ENCODE results near the gene COQ5. TPM values are rescaled to one million over a fixed set of nuclear protein-coding genes. Genes with fewer than 3 reads are reported as not detected.
A peak's percentile ranks its signal among the peaks of the same experiment; 100 is the strongest.

Gene COQ5
- total RNA-seq, 2 donors from 2014 or later, result 17.2 to 21.8 TPM

DNA sequence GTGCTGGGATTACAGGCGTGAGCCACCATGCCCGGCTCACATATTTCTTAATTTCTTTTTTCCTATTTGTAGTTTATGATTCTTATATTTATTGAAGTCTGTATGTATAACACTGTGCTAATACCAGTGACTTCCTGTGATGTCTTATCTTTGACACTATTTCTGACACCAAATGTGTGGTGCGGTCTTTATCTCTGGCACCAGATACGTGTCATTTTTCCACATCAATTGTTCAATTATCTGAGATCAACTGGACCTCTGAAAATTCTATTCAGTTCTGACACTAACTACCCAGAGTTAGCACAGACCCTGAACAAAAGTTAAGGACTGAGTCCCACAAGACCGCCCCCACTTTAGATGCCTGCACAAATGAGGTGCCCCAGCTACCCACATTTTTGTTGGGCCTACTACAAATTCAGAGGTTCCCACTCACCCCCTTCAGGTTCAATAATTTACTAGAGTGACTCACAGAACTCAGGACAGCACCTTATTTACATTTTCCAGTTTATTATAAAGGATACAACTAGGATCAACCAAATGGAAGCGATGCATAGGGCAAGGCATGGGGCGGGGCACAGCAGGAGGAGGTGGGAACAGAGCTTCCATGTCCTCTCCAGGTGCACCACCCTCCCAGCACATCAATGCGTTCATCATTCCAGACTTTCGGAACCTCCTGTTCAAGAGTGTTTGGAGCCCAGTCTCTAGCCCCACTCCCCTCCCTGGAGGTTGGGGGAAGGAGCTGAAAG, 47.8 kb downstream of the COQ5 start:
- no peak overlapping the region for H3K27ac Mint-ChIP-seq
- H3K4me3 Mint-ChIP-seq, result no peak overlapping the region
- no peak for ATAC-seq (replicated peaks)
- no peaks in the 10 kb centered on the region for H3K4me1 Mint-ChIP-seq
- H3K27me3 Mint-ChIP-seq, result no peaks in the 10 kb centered on the region
- no peaks in the 10 kb centered on the region for H3K36me3 Mint-ChIP-seq (ENCODE audit: low read depth)
- no peaks in the 10 kb centered on the region for H3K9me3 Mint-ChIP-seq

DNA sequence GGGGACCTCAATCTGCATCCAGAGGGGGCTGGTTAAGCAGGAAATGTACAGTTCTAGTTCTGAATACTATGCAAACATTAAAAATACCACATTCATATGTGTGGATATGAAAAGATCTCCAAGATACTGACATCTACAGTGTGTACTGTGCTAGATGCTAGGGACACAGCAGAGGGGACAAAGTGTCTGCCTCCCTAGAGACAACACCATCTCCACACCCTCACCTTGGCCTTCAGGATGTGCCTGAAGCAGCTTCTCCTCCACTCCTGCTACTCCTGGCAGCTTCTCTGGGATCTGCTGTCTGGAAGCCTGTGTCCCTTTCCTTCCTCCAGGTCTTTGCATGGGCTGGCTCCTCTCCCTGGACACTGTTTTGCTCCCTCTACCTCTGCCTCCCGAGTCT, 48.7 kb downstream of the COQ5 start:
- Mint-ChIP-seq H3K27ac (peak overlapping the region; percentile 9), H3K27me3 (no peaks in the 10 kb centered on the region)

DNA sequence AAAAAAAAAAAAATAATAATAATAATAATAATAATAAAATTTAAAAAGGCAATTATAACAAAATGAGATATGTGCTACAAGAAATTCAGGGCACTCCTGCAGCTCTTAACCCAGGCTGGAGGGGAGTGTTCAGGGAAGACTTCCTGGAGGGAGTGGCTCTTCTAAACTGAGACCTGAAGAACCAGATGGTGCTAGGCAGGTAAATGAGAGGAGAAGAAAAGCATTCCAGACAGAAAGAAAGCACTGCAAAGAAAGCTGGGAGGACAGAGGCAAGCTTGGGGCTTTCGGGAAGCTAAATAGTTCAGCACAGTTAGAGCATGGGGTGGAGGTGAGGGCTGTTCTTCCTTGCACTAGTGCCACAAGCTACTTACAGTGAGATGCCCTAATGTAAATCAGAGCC, 49.5 kb downstream of the COQ5 start:
- Mint-ChIP-seq H3K36me3 (ENCODE audit: low read depth) (no peaks in the 10 kb centered on the region), H3K9me3 (no peaks in the 10 kb centered on the region), H3K4me1 (no peaks in the 10 kb centered on the region), H3K27ac (peak overlapping the region; percentile 9), H3K4me3 (no peak overlapping the region), H3K27me3 (no peaks in the 10 kb centered on the region)
- ATAC-seq (replicated peaks), result no peak

More for the DNA sequence above, 48.7 kb downstream of the COQ5 start:
- Mint-ChIP-seq H3K36me3 (ENCODE audit: low read depth) (no peaks in the 10 kb centered on the region), H3K9me3 (no peaks in the 10 kb centered on the region), H3K4me3 (no peak overlapping the region), H3K4me1 (no peaks in the 10 kb centered on the region)
- no peak for ATAC-seq (replicated peaks)

DNA sequence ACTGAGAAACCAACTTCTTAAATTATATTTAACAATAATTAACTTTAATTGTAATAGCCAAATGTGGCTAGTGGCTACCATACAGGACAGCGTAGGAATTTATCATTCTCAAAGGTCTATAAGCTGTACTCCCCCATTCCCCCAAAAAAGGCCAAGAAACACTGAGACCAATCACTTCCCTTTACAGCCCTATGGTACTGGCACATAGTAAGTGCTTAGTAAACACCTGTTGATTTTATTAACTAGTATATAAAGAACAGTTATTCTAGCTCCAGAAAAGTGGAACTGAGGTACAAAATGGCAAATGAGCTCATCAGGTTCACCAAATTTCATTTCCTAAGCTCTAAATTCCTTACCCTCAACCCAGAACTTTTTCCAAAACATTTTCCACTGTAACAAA, 53.3 kb downstream of the COQ5 start:
- Mint-ChIP-seq H3K4me3 (no peak overlapping the region), H3K4me1 (peaks cover 8% of the 10 kb centered on the region), H3K9me3 (no peaks in the 10 kb centered on the region), H3K27ac (no peak overlapping the region), H3K36me3 (ENCODE audit: low read depth) (no peaks in the 10 kb centered on the region), H3K27me3 (no peaks in the 10 kb centered on the region)
- no peak for ATAC-seq (replicated peaks)

DNA sequence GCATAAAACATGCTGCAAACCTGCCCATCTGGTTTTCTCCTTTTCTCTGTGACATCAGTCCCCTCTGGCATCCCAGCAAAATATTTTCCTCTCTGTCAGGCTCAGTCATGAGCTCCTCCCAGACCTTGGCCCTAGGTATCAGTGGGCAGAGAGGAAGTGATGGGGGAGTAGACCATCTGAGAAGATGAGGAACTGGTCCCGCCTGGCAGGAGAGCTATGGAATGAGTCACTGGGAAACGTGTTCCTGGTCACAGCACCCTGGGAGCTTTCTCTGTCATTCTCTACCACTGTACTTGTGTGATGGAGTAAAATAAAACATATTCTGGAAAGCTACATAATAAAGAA, 54.4 kb downstream of the COQ5 start:
- Mint-ChIP-seq H3K36me3 (ENCODE audit: low read depth) (no peaks in the 10 kb centered on the region), H3K27ac (peak overlapping the region; percentile 13), H3K27me3 (no peaks in the 10 kb centered on the region), H3K4me1 (peaks cover 8% of the 10 kb centered on the region), H3K4me3 (peak overlapping the region; percentile 47), H3K9me3 (no peaks in the 10 kb centered on the region)
- peak; percentile 48 for ATAC-seq (replicated peaks)

DNA sequence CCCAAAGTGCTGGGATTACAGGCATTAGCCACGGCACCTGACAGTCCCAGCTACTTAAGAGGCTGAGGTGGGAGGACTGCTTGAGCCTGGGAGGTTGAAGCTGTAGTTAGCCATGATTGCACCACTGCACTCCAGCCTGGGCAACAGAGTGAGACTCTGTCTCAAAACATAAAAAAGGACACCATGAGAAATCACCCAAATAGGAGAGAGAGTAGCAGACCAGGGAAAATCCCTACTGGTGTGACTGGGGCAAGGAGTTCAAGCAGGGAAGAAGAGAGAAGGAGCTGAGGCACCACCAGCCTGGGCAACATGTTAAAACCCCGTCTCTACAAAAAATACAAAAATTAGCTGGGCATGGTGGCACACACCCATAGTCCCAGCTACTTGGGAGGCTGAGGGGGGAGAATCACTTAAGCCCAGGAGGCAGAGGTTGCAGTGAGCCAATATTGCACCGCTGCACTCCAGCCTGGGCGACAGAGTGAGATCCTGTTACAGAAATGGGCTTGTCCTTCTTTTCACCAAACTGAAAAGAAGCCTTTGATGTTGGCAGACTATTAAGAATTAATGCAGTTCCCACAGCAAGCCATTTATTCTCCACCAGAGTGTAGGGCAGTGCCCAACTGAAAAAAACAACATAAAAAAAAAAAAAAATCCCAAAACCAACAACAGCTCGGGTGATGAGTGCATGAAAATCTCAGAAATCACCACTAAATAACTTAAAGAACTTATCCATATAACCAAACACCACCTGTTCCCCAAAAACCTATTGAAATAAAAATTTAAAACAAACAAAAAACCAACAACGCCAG, 54.9 kb downstream of the COQ5 start:
- Mint-ChIP-seq H3K36me3 (ENCODE audit: low read depth) (no peaks in the 10 kb centered on the region), H3K4me3 (peak overlapping the region; percentile 47)

DNA sequence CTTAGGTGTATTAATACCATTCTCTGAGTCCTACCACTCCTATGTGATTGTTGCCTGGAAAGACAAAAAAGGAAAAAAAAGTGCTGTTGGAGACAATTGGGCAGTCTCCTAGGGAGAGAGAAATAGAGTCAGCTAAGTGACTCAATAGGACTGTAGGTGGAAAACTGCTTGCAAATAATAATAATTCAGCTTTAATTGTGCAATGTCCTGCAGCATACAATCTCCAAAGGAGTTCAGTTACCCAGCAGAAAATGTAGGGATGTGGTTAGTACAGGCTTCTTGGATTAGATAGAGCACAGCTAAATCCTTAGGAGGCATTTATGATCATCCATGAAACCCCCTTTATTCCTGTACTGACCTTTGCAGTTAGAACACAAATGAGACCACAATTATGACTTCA, 56.4 kb downstream of the COQ5 start:
- H3K27ac Mint-ChIP-seq, result no peak overlapping the region
- no peaks in the 10 kb centered on the region for H3K9me3 Mint-ChIP-seq
- H3K36me3 Mint-ChIP-seq (ENCODE audit: low read depth), result peaks cover 11% of the 10 kb centered on the region
- H3K4me3 Mint-ChIP-seq, result peak overlapping the region; percentile 8
- no peak for ATAC-seq (replicated peaks)
- no peaks in the 10 kb centered on the region for H3K27me3 Mint-ChIP-seq
- H3K4me1 Mint-ChIP-seq, result peaks cover 11% of the 10 kb centered on the region

More for the DNA sequence above, 54.9 kb downstream of the COQ5 start:
- H3K9me3 Mint-ChIP-seq, result no peaks in the 10 kb centered on the region
- no peaks in the 10 kb centered on the region for H3K27me3 Mint-ChIP-seq
- H3K27ac Mint-ChIP-seq, result peak overlapping the region; percentile 13
- peaks cover 8% of the 10 kb centered on the region for H3K4me1 Mint-ChIP-seq
- no peak for ATAC-seq (replicated peaks)

DNA sequence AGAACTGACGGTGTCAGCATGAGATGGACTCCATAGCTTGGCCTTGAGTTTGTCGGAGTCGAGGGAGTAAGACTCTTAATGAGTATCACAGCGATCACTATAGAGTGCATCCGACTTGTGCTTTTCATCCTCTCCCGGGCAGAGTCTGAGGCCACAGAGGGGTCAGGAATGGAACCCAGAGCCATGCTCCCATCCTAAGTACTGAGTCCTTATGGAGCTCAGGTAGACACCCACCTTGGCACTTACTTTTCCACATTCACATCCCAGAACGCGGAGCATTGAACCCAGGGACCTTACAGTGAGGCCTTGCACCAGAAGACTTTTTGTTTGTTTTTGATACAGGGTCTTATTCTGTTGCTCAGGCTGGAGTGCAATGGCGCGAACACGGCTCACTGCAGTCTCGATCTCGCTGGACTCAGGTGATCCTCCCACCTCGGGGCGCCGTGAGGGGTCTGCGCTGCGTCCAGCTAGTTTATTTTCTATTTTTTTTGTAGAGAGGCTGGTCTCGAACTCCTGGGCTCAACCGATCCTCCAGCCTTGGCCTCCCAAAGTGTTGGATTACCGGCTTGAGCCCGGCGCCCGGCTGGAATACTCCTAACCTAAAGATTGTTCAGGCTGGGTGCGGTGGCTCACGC, 58.7 kb downstream of the COQ5 start:
- ATAC-seq (replicated peaks), result peak; percentile 34
- Mint-ChIP-seq H3K27ac (peak overlapping the region; percentile 66), H3K36me3 (ENCODE audit: low read depth) (peaks cover 34% of the 10 kb centered on the region), H3K27me3 (no peaks in the 10 kb centered on the region), H3K4me1 (peaks cover 14% of the 10 kb centered on the region), H3K9me3 (no peaks in the 10 kb centered on the region), H3K4me3 (peak overlapping the region; percentile 93)

DNA sequence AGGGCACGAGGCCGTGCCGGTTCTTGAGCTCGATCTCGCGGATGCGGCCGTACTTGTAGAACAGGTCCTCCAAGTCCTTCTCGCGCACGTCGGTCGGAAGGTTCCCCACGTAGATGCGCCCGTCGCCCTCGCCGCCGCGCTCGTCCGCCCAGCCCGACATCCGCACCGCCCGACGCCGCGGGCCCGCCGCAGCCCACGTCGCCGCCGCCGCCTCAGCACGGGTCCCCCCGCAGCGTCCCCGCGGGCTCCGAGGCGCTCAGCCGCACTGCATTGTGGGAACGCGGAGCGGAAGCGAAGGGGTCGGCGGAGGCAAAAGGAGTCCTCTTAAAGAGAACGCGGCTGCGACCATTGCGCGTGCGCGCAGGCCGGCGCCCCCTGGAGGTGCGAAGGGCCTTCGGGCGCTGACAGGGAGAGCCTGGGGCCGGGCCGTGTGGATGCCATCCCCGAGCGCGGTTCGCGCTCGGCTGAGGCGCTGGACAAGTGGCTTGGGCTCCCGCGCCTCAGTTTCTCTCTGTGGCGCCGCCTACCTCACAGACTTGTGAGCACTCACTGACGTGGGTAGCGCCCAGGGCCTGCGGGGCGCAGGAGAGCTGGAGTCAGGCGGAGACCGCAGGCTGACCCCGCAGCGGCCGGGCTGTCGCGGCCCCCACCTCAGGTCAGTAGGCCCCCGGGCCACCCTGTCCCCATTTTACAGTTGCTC, 59.4 kb downstream of the COQ5 start, which contains the start of gene SRSF9:
Gene SRSF9 (minus strand): TSS at position 299 of the 700 bp plus-strand sequence. CDS start 139 bp downstream, at position 160.
- H3K27me3 Mint-ChIP-seq, result no peaks in the 10 kb centered on the region
- H3K36me3 Mint-ChIP-seq (ENCODE audit: low read depth), result peaks cover 40% of the 10 kb centered on the region
- peak within 1 kb of the TSS; percentile 93 for H3K4me3 Mint-ChIP-seq
- H3K27ac Mint-ChIP-seq, result peak within 1 kb of the TSS; percentile 89
- peak; percentile 94 for ATAC-seq (replicated peaks)
- H3K4me1 Mint-ChIP-seq, result peaks cover 14% of the 10 kb centered on the region
- no peaks in the 10 kb centered on the region for H3K9me3 Mint-ChIP-seq

DNA sequence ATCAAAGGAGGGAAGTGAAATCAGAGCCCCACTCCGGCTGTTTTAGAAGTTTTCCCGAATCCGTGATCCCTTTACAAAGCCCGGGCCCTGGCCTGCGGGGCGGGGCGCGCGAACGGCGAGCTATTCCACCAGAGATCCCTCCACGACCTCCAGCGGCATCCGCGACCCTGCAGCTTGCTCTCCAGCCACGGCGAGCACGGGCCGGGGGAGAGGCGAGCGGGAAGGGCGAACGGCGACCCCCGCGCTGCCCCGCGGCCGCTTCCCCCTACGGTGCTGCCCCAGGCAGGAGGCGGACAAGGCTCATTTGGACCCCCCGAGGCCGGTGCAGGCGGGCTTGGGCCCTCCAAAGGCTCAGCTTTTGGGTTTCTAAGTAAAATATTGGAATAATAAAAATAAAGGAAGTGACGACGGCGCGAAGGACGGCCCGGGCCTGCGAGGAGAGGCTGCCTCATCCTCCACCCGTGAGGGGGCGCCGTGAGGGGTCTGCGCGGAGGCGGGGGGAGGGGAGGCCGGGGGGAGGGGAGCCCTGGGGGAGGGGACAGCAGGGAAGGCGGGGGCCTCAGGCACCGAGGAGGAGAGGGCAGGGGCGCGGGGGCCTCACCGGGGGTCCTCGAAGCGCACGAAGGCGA, 60.0 kb downstream of the COQ5 start:
- ATAC-seq (replicated peaks), result peak; percentile 17
- Mint-ChIP-seq H3K27ac (peak overlapping the region; percentile 89), H3K36me3 (ENCODE audit: low read depth) (peaks cover 47% of the 10 kb centered on the region), H3K4me3 (peak overlapping the region; percentile 93), H3K27me3 (no peaks in the 10 kb centered on the region), H3K9me3 (no peaks in the 10 kb centered on the region), H3K4me1 (peaks cover 14% of the 10 kb centered on the region)

DNA sequence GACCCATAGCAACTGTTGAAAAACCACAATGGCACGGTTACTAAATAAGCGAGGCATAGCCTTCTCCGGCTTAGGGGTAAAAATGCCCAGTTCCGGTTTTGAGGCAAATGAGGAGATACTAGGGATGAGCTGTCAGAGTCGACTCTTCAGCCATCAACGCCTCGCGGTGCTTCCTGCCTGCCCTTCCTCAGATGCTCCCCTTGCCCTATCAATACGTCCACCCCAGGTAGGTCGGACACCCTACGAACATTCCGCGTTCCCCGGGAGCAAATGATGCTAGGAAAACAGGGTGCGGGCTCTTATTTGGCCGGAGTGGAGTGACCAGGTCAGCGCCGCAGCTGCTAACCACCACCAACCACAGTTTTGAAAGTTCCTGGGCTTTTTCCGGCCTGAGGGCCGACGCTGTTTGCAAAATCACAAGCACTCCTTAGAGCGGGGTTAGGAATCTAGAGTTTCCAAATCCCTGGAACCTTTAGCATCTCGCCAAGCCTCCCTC, 60.6 kb downstream of the COQ5 start:
- Mint-ChIP-seq H3K27ac (peak overlapping the region; percentile 89), H3K27me3 (no peaks in the 10 kb centered on the region), H3K4me1 (peaks cover 11% of the 10 kb centered on the region), H3K4me3 (peak overlapping the region; percentile 93), H3K36me3 (ENCODE audit: low read depth) (peaks cover 53% of the 10 kb centered on the region), H3K9me3 (no peaks in the 10 kb centered on the region)
- peak; percentile 14 for ATAC-seq (replicated peaks)

DNA sequence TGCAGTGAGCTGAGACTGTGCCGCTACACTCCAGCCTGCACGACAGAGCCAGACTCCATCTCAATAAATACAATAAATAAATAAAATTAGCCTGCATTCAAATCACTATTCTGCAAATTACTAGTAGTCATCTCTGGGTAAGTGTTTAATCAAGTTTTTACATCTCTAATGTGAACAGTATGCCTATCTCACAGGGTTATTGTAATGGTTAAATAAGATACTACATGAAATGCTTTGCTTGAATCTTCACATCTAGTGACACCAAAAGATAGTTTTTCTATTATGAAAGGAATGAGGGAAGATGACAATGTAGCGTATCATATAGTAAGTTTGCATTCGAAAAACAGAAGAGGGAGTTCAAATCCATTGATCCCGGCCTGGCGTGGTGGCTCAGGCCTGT, 61.5 kb downstream of the COQ5 start:
- no peak for ATAC-seq (replicated peaks)
- H3K9me3 Mint-ChIP-seq, result no peaks in the 10 kb centered on the region
- H3K27me3 Mint-ChIP-seq, result no peaks in the 10 kb centered on the region
- peaks cover 6% of the 10 kb centered on the region for H3K4me1 Mint-ChIP-seq
- peak overlapping the region; percentile 89 for H3K27ac Mint-ChIP-seq
- peak overlapping the region; percentile 93 for H3K4me3 Mint-ChIP-seq
- peaks cover 62% of the 10 kb centered on the region for H3K36me3 Mint-ChIP-seq (ENCODE audit: low read depth)

DNA sequence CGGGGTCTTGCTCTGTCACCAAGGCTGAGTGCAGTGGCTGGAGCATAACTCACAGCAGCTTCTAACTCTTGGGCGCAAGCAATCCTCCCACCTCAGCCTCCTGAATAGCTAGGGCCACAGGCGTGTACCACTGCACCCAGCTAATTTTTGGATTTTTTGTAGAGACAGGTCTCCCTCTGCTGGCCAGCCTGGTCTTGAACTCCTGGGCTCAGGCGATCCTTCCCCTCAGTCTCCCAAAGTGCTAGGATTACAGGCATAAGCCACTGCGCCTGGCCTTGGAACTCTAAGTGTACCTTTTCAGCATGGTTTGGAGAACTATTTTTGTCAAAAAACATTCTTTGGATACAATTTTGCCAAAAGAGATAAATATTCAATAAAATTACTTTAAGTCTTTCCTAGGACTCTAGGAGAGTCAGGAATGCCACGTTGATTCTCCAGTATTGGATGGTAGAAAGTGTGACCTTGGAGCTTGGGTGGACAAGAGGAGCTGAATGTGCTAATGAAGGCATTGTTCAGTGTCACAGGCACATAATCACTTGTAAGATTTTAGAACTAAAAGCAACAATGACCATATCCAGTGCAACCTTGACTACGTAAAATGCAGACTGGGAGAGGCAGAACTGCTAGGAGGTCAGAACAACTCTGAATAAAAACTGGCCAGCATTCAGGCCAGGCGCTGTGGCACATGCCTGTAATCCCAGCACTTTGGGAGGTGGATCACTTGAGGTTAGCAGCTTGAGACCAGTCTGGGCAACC, 62.2 kb downstream of the COQ5 start:
- H3K4me1 Mint-ChIP-seq, result peaks cover 6% of the 10 kb centered on the region
- H3K36me3 Mint-ChIP-seq (ENCODE audit: low read depth), result peaks cover 69% of the 10 kb centered on the region
- no peaks in the 10 kb centered on the region for H3K9me3 Mint-ChIP-seq
- peak overlapping the region; percentile 93 for H3K4me3 Mint-ChIP-seq
- no peak for ATAC-seq (replicated peaks)
- no peak overlapping the region for H3K27ac Mint-ChIP-seq
- no peaks in the 10 kb centered on the region for H3K27me3 Mint-ChIP-seq

Data from activated T-helper 17 cell treated with anti-CD3 and anti-CD28 coated beads, Interleukin-2, amount 50 U/mL, for 72 hours (primary cell).